GM10266 (cell line): Measurements from ENCODE around the gene KLHDC10.
"Not testable (repeated sequence)": the region's sequence is repeated elsewhere in the genome, so short reads cannot be mapped to it uniquely, and the experiment has no call there.

Experiments used
- DNase-seq: peaks from one replicate; pipeline ENCODE4 v3.0.0; 2012; ENCODE audit errors: extremely low spot score
- CTCF ChIP-seq: IDR thresholded peaks from 2 replicates; pipeline ENCODE4 v1.5.1; 2012; ENCODE audit warnings: mild to moderate bottlenecking, low read depth; ENCODE audit not compliant: control insufficient read depth, insufficient read depth; ENCODE audit errors: missing control alignments

KLHDC10 gene

GRCh38 chr7:130096243-130096827 lies 26.0 kb downstream of the KLHDC10 start:
- no peak for TF ChIP-seq CTCF
- no peak for DNase-seq

- no peak for TF ChIP-seq CTCF
- no peak for DNase-seq
These were observed 29.0 kb downstream of the KLHDC10 start for GRCh38 chr7:130099331-130099730.

- no peak for TF ChIP-seq CTCF
- no peak for DNase-seq
These were observed 32.3 kb downstream of the KLHDC10 start for GRCh38 chr7:130102588-130102987.

- no peak for TF ChIP-seq CTCF
- DNase-seq, result no peak
These were observed 37.8 kb downstream of the KLHDC10 start for GRCh38 chr7:130107949-130108674.

- no peak for DNase-seq
- no peak for TF ChIP-seq CTCF
These were observed 38.5 kb downstream of the KLHDC10 start for GRCh38 chr7:130108809-130109208.

- no peak for TF ChIP-seq CTCF
- no peak for DNase-seq
These were observed 41.8 kb downstream of the KLHDC10 start for GRCh38 chr7:130112093-130112492.

GRCh38 chr7:130112662-130113425 lies 42.5 kb downstream of the KLHDC10 start:
- no peak for DNase-seq
- TF ChIP-seq CTCF, result no peak

- DNase-seq, result not testable (repeated sequence)
These were observed 43.1 kb downstream of the KLHDC10 start for GRCh38 chr7:130113426-130113805.
